AG04450 (cell line): ENCODE results near the gene SLC25A28. TPM values are rescaled to one million over a fixed set of nuclear protein-coding genes. Genes with fewer than 3 reads are reported as not detected.

ENCODE experiments used
- CTCF ChIA-PET: fragments of 300-600, 350-600 bp; formaldehyde crosslinking; extraction: SDS; loops from one replicate; lab custom pipeline; 2022; ENCODE audit warnings: antibody characterized with exemption, inconsistent platforms; lab: Charles Lee
- POLR2A ChIA-PET: fragments of 350-600 bp; formaldehyde crosslinking; extraction: SDS; loops from one replicate; lab custom pipeline; 2021; ENCODE audit warnings: antibody characterized with exemption, inconsistent platforms; lab: Yijun Ruan, JAX
- DNase-seq: peaks from one replicate; pipeline ENCODE4 v3.0.0-alpha.2; 2011; ENCODE audit warnings: low read depth, low spot score
- H3K27ac ChIP-seq: one replicate; pipeline ENCODE4 v1.5.1; 2012; ENCODE audit warnings: low read depth, low read length, control low read depth
- H3K27me3 ChIP-seq: one replicate; pipeline ENCODE4 v1.6.0; 2012; ENCODE audit warnings: low read length; ENCODE audit not compliant: control insufficient read depth, insufficient read depth
- H3K4me3 ChIP-seq: 2 replicates; pipeline ENCODE4 v1.5.1; 2011; ENCODE audit warnings: mild to moderate bottlenecking, low read depth, low read length, control low read depth
- H3K9me3 ChIP-seq: 2 replicates; pipeline ENCODE4 v1.5.1; 2012; ENCODE audit warnings: low read length; ENCODE audit not compliant: control insufficient read depth, insufficient read depth
- CTCF ChIP-seq: IDR thresholded peaks from 2 replicates; pipeline ENCODE4 v1.5.1; 2011; ENCODE audit warnings: low read depth, low read length, control low read depth, inconsistent platforms
- polyA plus RNA-seq: library from polyadenylated mRNA; depleted of rRNA; stranded (reverse); fragments of >200 nt; gene quantifications from 2 replicates; pipeline ENCODE4 v1.2.3, GENCODE V29; 2011

SLC25A28 gene
- polyA plus RNA-seq, 1 experiment, result 20.4 TPM

GRCh38 chr10:99656199-99657064, 36.2 kb upstream of the SLC25A28 start:
- H3K27me3 ChIP-seq, result no peaks in the 10 kb centered on the region
- H3K27ac ChIP-seq, result no peak overlapping the region
- H3K9me3 ChIP-seq, result no peaks in the 10 kb centered on the region; the same call in 1 of the 2 replicates
- no peak overlapping the region for H3K4me3 ChIP-seq
- no peak for TF ChIP-seq CTCF
- ChIA-PET POLR2A (no interaction called here), CTCF (no interaction called here)
- no peak for DNase-seq

- no peak overlapping the region for H3K4me3 ChIP-seq
- no peak overlapping the region for H3K27ac ChIP-seq
- H3K9me3 ChIP-seq, result no peaks in the 10 kb centered on the region; the same call in 1 of the 2 replicates
- no peak for TF ChIP-seq CTCF
- ChIA-PET CTCF (no interaction called here), POLR2A (interaction anchor here (0.5 kb wide), 1 partner anchor 27 kb away, joined by 3 read pairs; no protein-coding TSS in a partner anchor)
- DNase-seq, result no peak
- H3K27me3 ChIP-seq, result no peaks in the 10 kb centered on the region
Measured at GRCh38 chr10:99654390-99655175, 34.3 kb upstream of the SLC25A28 start.

- TF ChIP-seq CTCF, result no peak
- Histone ChIP-seq H3K9me3 (no peaks in the 10 kb centered on the region), H3K27ac (no peak overlapping the region), H3K4me3 (no peak overlapping the region), H3K27me3 (no peaks in the 10 kb centered on the region)
- ChIA-PET POLR2A (no interaction called here), CTCF (no interaction called here)
- no peak for DNase-seq
Measured at GRCh38 chr10:99652800-99653390, 32.7 kb upstream of the SLC25A28 start.

- no peaks in the 10 kb centered on the region for H3K27me3 ChIP-seq
- TF ChIP-seq CTCF, result no peak
- CTCF ChIA-PET, result no interaction called here
- POLR2A ChIA-PET, result no interaction called here
- H3K27ac ChIP-seq, result no peak overlapping the region
- no peak overlapping the region for H3K4me3 ChIP-seq
- DNase-seq, result no peak
- peaks cover 6% of the 10 kb centered on the region for H3K9me3 ChIP-seq
Measured at GRCh38 chr10:99648717-99649116, 28.5 kb upstream of the SLC25A28 start.
